Measurements from ENCODE around the gene DCAF7. TPM values are rescaled to one million over a fixed set of nuclear protein-coding genes. Genes with fewer than 3 reads are reported as not detected.
A peak's percentile ranks its signal among the peaks of the same experiment; 100 is the strongest.

DCAF7 gene
- total RNA-seq, 2 donors from 2014 or later: 74.0 to 91.2 TPM

DNA sequence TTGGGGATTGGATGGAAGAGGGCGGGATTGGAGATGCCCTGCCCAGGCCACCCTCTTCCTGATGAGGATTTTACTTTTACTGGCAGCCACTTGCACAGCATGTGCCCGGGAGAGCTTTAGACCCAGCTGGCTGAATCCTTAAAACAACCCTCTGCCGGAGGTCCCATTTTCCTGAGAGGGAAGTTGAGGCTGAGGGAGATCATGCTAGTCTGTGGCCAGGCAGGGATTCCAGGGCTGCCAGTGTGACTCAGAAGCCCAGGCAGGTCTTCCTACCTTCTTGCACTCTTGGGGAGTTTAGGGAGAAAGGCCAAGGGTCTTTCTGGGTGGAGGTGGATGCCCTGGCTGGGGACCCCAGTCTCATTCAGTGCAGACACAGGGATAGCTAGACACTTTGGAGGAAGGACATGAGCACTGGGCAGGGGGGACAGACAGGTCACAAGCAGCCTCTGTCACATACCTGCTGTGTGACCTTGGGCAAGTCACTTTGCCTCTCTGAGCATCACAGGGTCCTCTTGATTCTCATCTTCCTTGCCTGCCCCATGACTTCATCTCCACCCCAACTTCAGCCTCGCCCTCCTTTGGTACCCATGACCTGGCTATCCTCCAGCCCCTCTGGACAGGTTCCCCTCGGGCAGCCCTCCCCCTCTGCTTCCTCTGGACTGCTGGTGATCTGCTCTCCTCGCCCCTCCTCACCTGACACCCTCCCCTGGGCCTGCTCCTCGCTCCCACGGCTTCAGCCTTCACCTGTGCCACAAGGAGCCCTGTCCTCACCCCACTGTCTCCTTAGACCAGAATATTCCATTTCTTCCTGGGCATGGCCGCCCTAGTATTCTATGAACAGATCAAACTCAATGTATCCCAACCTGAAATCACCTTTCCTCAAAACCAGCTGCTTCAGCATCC lies 11.3 kb upstream of the DCAF7 start:
- ATAC-seq (no peak), DNase-seq (no peak)
- intact Hi-C loops (cut with DNase I, micrococcal nuclease): no loop called here

- intact Hi-C loops (cut with DNase I, micrococcal nuclease): no loop called here
- DNase-seq: no peak
- ATAC-seq: no peak
Observed at GRCh38 chr17:63540590-63540989, 9.7 kb upstream of the DCAF7 start.

- intact Hi-C loops (cut with DNase I, micrococcal nuclease): no loop called here
- no peak for ATAC-seq
Observed at GRCh38 chr17:63542218-63542545, 8.1 kb upstream of the DCAF7 start.

DNA sequence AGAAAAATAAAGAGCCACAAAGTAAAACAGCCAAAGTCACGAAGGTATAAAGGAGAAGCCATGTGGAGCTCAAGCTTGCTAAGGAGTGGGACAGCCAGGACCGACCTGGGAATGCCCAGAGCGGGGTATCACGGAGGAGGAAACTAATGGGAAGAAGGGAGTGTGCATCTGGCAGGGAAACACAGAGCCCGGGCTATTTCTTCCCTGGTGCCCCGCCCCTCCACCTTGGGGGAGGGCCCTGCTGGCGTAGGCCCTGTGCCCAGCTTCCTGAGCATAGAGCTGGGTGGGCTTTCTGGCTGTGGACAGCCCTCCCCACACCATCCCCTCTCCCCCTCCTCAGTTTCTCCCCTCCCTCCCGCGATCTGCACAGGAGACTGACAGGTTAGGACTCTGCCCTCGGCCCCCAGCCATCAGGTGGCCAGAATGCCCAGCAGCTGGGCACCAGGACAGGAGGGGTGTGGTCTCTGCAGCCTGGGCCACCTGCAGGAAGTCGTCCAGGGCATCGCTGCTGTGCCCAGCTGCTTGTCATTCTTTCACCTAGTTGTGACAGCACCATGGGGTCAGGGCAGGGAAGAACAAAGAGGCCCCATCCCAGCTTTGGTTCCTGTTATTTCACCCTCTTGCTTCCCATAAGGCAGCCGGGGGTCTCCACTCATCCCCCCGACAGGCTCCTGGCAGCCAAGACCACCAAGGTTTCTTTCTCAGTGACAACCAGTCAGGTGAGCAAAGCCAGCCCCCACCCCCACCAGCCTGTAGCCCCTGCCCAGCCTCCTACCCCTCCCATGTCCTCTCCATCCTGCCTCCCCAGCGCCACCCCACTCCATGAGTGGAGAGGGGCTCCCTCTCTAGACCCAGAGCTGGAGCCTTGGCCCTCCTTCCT lies 7.1 kb upstream of the DCAF7 start:
- DNase-seq (peak; percentile 50 to 56), ATAC-seq (peak; percentile 91)
- intact Hi-C loops (cut with DNase I, micrococcal nuclease): no loop called here

More at GRCh38 chr17:63542218-63542545, 8.1 kb upstream of the DCAF7 start:
- DNase-seq: no peak

DNA sequence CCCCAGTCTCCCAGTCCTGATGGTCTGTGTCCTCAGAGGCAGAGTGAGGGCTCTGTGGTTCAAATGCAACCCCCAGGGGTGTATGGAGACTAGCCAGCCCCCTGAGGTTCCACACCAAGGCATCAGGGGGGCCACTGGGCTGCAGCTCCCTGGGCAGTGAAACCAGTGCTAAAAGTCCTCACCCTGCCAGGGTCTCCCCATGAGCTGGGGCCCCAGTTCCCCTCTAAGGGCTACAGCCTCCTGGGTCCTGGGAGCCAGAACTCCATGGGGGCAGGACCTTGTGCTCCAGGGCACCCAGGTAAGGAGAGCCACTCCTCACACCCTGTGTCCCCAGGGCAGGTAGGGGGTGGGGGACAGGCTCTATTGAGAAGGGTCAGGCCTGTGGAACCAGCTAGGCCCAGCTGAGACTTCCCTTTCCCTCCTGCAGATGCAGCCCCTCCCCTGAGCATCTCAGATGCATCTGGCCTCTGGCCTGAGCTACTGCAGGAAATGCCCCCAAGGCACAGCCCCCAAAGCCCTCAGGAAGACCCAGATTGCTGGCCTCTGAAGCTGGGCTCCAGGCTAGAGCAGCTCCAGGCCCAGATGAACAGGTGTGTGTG lies 6.4 kb upstream of the DCAF7 start:
- ATAC-seq (no peak), DNase-seq (no peak)
- intact Hi-C loops (cut with DNase I, micrococcal nuclease): no loop called here

DNA sequence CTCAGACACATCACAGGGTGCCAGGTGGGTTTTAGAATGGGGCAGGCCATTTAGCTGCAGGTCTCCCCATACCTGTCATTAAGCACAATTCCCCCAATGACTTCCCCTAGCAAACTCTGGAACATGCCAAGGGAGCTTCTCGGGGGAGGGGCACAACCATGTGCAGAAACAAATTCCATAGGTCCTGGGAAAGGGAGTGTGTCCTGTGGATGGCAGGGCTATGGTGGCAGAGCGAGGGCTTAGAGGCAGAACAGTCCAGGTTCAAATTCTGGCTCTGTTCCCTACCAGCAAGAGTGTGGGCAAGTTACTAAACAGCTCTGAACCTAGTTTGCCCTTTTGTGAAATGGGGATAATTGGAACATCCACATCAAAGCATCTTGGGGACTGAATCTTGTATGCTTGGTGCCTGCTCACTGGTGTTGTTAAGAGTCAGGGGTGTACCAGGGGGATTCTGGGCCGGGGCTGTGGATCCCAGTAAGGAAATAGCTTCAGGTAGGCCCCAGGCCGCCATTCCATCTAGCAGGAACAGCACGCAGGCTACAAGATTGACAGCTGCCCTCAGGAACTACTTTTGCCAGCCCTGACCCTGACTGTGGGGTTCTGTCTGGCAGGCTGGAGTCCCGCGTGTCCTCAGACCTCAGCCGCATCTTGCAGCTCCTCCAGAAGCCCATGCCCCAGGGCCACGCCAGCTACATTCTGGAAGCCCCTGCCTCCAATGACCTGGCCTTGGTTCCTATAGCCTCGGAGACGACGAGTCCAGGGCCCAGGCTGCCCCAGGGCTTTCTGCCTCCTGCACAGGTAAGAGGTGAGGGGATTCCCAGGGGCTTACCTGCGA lies 5.6 kb upstream of the DCAF7 start:
- no peak for ATAC-seq
- intact Hi-C loops (cut with DNase I, micrococcal nuclease): no loop called here
- no peak for DNase-seq

- DNase-seq (no peak), ATAC-seq (no peak)
- intact Hi-C loops (cut with DNase I, micrococcal nuclease): no loop called here
Observed at GRCh38 chr17:63546308-63547082, 3.8 kb upstream of the DCAF7 start.

DNA sequence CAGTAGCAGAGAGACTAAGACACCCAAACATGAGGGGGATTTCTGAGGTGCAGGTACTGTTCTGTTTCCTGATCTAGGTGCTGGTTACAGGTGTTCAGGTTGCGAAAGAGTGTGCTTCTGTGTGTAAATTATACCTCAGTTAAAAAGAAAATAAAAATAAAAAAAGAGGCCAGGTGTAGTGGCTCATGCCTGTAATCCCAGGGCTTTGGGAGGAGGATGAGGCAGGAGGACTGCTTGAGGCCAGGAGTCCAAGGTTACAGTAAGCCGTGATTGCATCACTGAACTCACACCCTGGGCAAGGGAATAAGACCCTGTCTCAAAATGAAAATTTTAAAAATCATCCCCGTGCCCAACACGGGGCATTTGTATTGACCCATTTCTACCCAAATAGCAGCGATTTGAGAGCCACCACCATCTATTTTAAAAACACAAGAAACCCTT lies 3.2 kb upstream of the DCAF7 start:
- intact Hi-C loops (cut with DNase I, micrococcal nuclease): no loop called here
- DNase-seq: no peak
- no peak for ATAC-seq

DNA sequence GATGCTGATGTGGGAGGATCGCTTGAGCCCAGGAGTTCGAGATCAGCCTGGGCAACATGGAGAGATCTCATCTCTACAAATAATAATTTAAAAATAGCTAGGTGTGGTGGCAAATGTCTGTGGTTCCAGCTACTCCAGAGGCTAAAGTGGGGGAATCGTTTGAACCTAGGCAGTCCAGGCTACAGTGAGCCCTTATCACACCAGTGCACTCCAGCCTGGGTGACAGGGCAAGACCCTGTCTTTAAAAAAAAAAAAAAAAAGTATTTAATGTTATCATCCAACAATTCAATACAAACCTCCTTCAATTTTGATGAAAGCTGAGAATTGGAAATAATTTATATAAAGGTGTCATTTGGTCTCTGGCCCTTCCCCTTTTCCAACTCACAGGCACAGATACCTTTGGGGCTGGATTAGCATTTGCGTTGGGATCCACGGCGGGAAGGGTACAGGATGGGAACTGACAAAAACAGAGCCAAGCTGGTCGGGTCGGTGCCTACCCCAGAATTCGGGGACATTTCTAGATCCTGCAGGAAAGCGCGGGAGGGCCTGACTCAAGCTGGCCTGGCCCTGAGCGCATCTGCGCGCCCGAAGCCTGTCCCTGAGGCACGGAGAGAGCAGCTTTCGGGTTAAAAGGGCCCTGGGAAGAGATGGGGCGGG lies 860 bp upstream of the DCAF7 start:
- DNase-seq: no peak
- no peak for ATAC-seq
- intact Hi-C loops (cut with DNase I, micrococcal nuclease): no loop called here

DNA sequence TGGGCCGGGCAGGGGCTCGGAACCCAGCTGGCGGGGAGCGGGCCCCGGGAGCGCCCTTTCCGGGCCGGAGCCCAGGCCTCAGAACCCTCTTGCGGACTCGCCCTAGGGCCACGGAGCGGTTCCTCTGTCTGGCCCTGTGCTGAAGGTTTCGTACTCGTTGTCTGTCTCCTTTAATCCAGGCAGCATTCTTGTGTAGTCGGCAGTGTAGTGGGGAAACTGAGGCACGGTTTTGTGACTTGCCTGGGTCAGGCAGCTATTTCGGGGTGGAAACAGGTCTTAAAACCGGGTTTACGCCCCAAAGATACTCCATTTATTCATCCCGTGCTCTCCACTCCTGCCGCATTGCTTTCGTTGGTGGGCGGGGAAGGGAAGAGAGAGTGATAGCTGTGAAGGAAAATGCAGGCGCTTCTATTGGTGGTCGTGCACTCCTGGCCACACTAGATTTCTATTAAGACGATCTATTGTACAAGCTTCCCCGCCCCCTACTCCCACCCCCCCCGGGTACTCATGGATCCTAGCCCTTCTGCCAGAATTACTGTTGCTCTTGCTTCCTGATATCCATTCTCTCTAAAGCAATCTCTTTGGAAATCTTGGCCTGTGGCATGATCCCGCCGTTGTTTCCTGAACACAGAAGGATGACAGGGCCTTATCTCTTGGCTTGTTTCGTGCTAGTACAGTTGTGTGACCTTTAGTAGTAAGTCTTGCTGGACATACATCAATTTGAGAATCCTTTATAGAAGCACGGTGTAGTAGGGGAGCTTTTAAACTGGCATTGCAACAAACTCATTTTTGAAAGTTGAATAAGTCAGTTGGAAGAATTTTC lies 751 bp downstream of the DCAF7 start:
- intact Hi-C loops (cut with DNase I, micrococcal nuclease): loop anchor here in 1 of 2 donors (5.0 kb wide), 1 partner anchor 74 kb away; the partner anchor contains the start of gene ACE
- peak; percentile 25 for ATAC-seq
- peak in 1 of 2 donors; percentile 18 for DNase-seq

DNA sequence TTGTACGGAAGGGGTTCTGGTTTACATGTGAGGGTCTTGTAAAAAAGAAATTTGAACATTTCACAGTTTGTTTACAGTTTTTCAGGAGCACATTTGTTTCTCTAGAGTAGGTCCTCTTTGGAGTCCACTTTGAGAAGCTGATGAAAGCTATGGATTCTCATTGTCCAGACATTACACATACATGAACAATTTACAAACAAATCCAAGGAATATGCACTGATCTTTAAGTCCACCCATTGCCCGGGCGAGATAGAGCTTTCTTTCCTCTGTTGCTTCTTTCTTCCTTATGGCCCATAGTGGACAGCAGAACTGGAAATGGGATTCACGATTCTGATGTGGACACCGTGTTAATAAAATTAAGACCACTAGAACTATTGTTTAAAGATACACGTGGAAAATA lies 1.9 kb downstream of the DCAF7 start:
- ATAC-seq: no peak
- no peak for DNase-seq
- intact Hi-C loops (cut with DNase I, micrococcal nuclease): loop anchor here in 1 of 2 donors (5.0 kb wide), 1 partner anchor 75 kb away; the partner anchor contains the start of gene ACE

GRCh38 chr17:63555500-63556156 lies 5.4 kb downstream of the DCAF7 start:
- intact Hi-C loops (cut with DNase I, micrococcal nuclease): no loop called here
- DNase-seq (no peak), ATAC-seq (no peak)

DNA sequence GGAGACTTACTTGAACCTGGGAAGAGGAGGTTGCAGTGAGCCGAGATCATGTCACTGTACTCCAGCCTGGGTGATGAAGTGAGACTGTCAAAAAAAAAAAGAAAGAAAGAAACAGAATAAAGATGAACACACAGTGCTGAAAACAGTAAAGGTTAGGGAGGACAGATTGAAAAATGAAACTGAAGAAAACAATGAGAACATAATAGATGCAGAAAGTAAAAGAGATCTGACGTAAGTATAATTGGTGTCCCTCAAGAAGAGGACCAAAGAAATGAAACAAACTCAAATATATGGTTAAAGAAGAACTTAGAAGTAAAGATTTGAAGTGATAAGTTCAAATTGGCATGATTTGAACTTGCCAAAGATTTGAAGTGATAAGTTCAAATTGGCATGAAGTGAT lies 7.1 kb downstream of the DCAF7 start:
- DNase-seq (no peak), ATAC-seq (no peak)
- intact Hi-C loops (cut with DNase I, micrococcal nuclease): no loop called here

- ATAC-seq: no peak
- DNase-seq: no peak
- intact Hi-C loops (cut with DNase I, micrococcal nuclease): no loop called here
Observed at GRCh38 chr17:63558441-63558840, 8.2 kb downstream of the DCAF7 start.

GRCh38 chr17:63561819-63562218 lies 11.5 kb downstream of the DCAF7 start:
- intact Hi-C loops (cut with DNase I, micrococcal nuclease): no loop called here
- ATAC-seq: no peak

DNA sequence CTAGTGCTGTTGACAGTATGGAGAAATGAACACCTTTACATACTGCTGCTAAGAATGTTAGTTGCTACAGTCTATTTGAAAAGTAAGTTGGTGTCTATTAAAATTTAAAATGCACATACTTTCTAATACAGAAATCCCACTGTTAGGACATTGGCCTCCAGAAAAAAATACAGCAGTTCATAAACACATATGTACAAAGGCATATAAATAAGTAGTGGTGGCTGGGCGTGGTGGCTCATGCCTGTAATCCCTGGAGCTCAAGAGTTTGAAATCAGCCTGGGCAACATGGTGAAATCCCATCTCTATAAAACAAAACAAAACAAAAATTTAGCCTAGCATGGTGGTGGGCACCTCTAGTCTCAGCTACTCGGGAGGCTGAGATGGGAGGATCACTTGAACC lies 13.1 kb downstream of the DCAF7 start:
- intact Hi-C loops (cut with DNase I, micrococcal nuclease): no loop called here
- ATAC-seq (no peak), DNase-seq (no peak)

More at GRCh38 chr17:63561819-63562218, 11.5 kb downstream of the DCAF7 start:
- DNase-seq: no peak
